Coronary artery (tissue), 2 donors: Measurements from ENCODE around the gene FARSA.

Source experiments
- DNase-seq: peaks from one replicate; pipeline ENCODE4 v3.0.0-alpha.2; 2017; ENCODE audit warnings: low spot score
- H3K27ac ChIP-seq, 2 donors: fragments of 200-600 bp; sonication (generic); one replicate each; pipeline ENCODE4 v1.5.1; 2016 to 2019
- H3K4me3 ChIP-seq: fragments of 200-600 bp; sonication (generic); 2 replicates; pipeline ENCODE4 v1.5.1; 2016; ENCODE audit warnings: mild to moderate bottlenecking, moderate library complexity
- TF ChIP-seq, protein P1 (sequence below): fragments of 200-600 bp; sonication (generic); IDR thresholded peaks from one replicate; pipeline ENCODE4 v1.5.1; 2019; ENCODE audit warnings: antibody characterized with exemption

The FARSA gene

DNA sequence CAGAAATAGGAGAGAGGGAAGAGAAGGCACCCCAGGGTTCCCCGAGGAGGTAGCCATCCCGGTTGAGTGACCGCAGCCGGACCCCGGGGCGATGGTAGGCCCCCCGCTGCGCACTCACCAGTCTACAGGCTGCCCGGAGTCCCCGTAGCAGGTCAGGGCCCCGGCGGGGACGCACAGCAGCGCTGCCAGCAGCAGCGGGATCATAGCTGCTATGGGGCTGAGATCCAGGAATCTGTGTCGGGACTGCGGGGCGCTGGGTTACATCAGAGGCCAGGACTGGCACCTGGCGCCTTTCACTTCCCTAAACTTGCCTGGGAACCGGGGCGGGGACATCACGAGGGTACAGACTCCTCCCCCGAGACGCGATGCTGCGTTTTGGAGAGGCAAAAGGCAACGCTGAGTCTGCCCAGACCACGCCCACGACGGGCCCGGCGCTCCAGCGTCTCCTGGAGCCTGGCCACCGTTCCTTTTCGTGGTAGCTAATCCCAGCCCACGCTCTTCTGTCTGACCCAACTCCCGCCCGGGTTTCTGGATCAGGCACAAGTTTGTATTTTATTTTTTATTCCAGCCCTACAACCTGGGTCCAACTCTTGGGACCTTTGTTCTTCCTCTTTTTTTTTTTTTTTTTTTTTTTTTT, 52.2 kb downstream of the FARSA start, which contains the start of gene DNASE2:
Gene DNASE2 (minus strand): TSS at position 278 of the 637 bp plus-strand sequence. CDS start 74 bp downstream, at position 204.
- Histone ChIP-seq H3K4me3 (peak within 1 kb of the TSS; percentile 78), H3K27ac (peak within 1 kb of the TSS; percentile 84 to 95)
- TF ChIP-seq, protein P1, sequence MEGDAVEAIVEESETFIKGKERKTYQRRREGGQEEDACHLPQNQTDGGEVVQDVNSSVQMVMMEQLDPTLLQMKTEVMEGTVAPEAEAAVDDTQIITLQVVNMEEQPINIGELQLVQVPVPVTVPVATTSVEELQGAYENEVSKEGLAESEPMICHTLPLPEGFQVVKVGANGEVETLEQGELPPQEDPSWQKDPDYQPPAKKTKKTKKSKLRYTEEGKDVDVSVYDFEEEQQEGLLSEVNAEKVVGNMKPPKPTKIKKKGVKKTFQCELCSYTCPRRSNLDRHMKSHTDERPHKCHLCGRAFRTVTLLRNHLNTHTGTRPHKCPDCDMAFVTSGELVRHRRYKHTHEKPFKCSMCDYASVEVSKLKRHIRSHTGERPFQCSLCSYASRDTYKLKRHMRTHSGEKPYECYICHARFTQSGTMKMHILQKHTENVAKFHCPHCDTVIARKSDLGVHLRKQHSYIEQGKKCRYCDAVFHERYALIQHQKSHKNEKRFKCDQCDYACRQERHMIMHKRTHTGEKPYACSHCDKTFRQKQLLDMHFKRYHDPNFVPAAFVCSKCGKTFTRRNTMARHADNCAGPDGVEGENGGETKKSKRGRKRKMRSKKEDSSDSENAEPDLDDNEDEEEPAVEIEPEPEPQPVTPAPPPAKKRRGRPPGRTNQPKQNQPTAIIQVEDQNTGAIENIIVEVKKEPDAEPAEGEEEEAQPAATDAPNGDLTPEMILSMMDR = no peak
- peak; percentile 97 for DNase-seq

DNA sequence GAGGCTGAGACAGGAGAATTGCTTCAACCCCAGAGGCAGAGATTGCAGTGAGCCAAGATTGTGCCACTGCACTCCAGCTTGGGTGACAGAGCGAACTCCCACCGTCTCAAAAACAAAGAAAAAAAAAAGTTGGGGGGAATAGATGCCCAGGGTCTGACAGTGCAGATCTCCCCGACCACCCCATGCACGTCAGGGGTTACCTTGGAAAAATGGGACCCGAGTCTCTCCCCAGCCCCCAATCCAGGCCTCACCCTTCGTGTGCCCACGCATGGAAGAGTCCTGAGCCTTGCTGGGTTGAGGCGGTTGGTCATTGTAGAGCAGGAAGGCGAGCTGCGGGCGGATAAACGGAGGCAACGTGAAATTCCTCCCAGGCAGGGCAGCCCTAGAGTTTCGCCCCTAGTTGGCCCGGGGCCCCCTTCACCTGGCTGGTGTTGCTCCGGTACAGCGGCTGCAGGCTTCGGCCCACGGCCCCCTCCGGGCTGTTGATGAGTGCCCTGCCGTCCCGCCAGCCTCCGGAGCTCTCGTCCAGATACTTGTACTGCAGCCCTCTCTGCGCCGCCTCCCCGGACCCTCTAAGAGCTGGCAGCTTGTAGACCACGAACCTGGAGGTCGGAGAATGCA, 52.9 kb downstream of the FARSA start:
- Histone ChIP-seq H3K27ac (peak overlapping the region; percentile 84 to 95), H3K4me3 (peak overlapping the region; percentile 78)
- TF ChIP-seq, protein P1 = no peak
- no peak for DNase-seq

DNA sequence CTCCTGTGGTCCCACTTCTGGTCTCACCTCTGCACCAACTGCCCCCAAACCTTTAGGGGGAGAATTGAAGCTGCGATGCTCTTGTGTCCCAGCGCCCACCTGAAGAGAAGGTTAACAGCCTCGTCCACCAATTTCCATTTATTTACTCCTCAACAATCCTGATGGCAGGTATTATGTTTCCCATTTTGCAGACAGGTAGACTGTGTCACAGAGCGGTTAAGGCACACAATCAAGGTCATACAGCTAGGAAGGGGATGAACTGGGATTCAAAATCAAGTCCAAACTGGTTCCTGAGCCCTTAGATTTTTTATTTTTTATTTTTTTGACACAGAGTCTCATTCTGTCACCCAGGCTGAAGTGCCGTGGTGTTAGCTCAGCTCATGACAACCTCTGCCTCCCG, 58.4 kb downstream of the FARSA start:
- H3K27ac ChIP-seq = no peak overlapping the region
- H3K4me3 ChIP-seq = no peak overlapping the region
- TF ChIP-seq, protein P1 = no peak
- DNase-seq = no peak

DNA sequence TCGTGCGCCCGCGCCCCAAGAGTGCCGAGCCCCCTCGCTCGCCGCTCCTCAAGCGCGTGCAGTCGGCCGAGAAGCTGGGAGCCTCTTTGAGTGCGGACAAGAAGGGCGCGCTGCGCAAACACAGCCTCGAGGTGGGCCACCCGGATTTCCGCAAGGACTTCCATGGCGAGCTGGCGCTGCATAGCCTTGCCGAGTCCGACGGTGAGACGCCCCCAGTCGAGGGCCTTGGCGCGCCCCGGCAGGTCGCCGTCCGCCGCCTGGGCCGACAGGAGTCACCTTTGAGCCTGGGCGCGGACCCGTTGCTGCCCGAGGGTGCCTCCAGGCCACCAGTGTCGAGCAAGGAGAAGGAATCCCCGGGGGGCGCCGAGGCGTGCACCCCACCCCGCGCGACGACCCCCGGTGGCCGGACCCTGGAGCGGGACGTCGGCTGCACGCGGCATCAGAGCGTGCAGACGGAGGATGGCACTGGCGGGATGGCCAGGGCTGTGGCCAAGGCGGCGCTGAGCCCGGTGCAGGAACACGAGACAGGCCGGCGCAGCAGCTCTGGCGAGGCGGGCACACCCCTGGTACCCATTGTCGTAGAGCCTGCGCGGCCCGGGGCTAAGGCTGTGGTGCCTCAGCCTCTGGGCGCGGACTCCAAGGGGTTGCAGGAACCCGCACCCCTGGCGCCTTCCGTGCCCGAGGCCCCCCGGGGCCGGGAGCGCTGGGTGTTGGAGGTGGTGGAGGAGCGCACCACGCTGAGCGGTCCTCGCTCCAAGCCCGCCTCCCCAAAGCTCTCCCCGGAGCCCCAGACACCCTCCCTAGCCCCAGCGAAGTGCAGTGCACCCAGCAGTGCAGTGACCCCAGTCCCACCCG, 59.4 kb downstream of the FARSA start:
- Histone ChIP-seq H3K27ac (no peak overlapping the region), H3K4me3 (peak overlapping the region; percentile 12)
- DNase-seq = no peak
- TF ChIP-seq, protein P1 = no peak

DNA sequence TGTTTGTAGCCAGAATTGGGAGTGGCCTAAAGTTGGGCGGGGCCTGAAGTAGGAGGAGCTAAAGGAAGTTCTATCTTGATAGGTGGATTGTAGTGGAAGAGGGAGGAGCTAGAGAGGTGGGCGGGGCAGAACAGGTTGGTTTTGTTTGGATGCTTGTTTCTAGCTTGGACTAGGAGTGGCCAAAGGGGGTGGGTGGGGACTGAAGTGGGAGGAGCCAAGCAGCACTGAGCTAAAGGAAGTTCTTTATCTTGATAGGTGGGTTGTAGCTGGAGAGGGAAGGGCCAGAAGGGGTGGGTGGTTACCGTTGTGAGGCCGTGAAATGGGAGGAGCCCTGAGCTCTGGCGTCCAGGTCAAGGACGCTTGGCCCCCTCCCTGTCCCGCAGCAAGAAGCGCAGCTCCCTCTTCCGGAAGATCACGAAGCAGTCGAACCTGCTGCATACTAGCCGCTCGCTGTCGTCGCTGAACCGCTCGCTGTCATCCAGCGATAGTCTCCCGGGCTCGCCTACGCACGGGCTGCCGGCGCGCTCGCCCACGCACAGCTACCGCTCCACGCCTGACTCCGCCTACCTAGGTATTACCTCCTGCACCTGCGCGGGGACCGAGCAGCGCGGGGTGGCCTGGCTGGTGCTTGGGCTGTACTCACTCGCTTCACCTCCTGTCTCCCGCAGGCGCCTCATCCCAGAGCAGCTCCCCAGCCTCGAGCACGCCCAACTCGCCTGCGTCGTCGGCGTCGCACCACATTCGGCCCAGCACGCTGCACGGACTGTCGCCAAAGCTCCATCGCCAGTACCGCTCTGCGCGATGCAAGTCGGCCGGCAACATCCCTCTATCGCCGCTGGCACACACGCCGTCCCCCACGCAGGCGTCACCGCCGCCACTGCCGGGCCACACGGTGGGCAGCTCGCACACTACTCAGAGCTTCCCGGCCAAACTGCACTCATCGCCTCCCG, 60.3 kb downstream of the FARSA start:
- H3K27ac ChIP-seq = no peak overlapping the region
- peak overlapping the region; percentile 12 for H3K4me3 ChIP-seq
- TF ChIP-seq, protein P1 = no peak
- no peak for DNase-seq
